Epithelial cell of esophagus (primary cell): ENCODE measurements around the gene CLPSL1.

Experiments
- DNase-seq: peaks from one replicate; pipeline ENCODE4 v3.0.0; 2010; ENCODE audit warnings: low read depth
- H3K4me3 ChIP-seq: 2 replicates; pipeline ENCODE4 v1.5.1; 2011; ENCODE audit warnings: mild to moderate bottlenecking, low read length, control low read depth
- TF ChIP-seq, protein P1 (sequence below): IDR thresholded peaks from 2 replicates; pipeline ENCODE4 v1.5.1; 2011; ENCODE audit warnings: low read depth, mild to moderate bottlenecking, low read length, control low read depth, inconsistent platforms; ENCODE audit not compliant: insufficient read depth; ENCODE audit errors: missing control alignments

The CLPSL1 gene

GRCh38 chr6:35795453-35796071 lies 14.7 kb downstream of the CLPSL1 start:
- TF ChIP-seq, protein P1, sequence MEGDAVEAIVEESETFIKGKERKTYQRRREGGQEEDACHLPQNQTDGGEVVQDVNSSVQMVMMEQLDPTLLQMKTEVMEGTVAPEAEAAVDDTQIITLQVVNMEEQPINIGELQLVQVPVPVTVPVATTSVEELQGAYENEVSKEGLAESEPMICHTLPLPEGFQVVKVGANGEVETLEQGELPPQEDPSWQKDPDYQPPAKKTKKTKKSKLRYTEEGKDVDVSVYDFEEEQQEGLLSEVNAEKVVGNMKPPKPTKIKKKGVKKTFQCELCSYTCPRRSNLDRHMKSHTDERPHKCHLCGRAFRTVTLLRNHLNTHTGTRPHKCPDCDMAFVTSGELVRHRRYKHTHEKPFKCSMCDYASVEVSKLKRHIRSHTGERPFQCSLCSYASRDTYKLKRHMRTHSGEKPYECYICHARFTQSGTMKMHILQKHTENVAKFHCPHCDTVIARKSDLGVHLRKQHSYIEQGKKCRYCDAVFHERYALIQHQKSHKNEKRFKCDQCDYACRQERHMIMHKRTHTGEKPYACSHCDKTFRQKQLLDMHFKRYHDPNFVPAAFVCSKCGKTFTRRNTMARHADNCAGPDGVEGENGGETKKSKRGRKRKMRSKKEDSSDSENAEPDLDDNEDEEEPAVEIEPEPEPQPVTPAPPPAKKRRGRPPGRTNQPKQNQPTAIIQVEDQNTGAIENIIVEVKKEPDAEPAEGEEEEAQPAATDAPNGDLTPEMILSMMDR, result no peak
- H3K4me3 ChIP-seq, result no peak overlapping the region
- DNase-seq, result no peak

- DNase-seq, result peak; percentile 54
- TF ChIP-seq, protein P1, result no peak
Measured at GRCh38 chr6:35796236-35796635, 15.4 kb downstream of the CLPSL1 start.

DNA sequence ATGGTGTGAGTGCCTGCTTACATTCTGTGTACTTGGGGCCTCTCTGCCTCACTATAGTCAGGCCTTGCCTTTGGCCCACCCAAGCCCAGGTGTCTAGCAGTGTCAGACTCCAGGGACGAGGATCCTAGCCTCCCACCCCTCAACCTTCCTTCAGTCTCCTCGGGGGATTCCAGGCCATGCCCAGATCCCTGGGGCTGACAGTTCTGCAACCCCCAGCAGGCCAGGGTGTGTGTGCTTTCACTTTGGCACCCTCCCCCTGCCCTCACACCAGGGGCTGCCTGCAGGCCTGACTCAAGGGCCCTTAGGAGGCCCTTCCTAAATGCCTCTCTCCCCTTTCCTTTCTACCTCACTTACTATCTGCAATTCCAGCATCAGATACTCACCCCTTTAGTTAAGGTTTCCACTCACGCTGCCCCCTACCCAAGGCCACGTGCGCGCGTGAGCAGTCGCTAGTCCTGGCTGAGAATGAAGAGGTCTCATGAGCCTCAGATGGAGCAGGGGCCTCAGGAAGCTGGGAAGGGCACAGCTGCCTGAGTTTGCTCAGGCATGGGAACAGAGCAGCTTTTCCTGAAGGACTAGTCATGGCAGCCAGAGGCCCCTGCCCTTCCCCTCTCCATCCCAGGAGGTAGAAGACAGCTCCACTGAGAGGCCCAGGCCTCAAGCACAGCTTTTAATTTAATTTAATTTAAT lies 17.2 kb downstream of the CLPSL1 start:
- TF ChIP-seq, protein P1, result no peak
- H3K4me3 ChIP-seq, result no peak overlapping the region
- DNase-seq, result no peak

More at GRCh38 chr6:35796236-35796635, 15.4 kb downstream of the CLPSL1 start:
- no peak overlapping the region for H3K4me3 ChIP-seq

GRCh38 chr6:35798706-35799105 lies 17.9 kb downstream of the CLPSL1 start:
- TF ChIP-seq, protein P1, result no peak
- no peak overlapping the region for H3K4me3 ChIP-seq
- DNase-seq, result no peak

DNA sequence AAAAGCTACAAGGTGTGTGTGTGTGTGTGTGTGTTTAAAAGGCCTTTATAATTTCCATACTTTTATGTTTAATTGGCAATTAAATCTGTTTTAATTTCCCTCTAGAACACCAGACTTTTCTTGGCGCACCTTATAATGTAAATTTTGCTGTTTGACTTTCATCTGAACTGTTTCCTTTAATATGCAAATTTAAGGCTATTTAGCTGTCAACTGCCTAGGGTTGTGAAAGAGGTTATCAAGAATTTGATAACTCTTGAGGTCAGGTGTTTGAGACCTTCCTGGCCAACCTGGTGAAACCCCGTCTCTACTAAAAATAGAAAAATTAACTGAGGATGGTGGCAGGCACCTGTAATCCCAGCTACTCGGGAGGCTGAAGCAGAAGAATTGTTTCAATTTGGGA lies 20.3 kb downstream of the CLPSL1 start:
- DNase-seq, result no peak
- no peak overlapping the region for H3K4me3 ChIP-seq

GRCh38 chr6:35804996-35805736 lies 24.3 kb downstream of the CLPSL1 start, which contains the start of gene LHFPL5:
Gene LHFPL5 (plus strand): TSS chr6:35805352. CDS start chr6:35805671, 319 bp downstream.
- no peak within 1 kb of the TSS for H3K4me3 ChIP-seq
- DNase-seq, result peak; percentile 43

More for the DNA sequence above, 20.3 kb downstream of the CLPSL1 start:
- TF ChIP-seq, protein P1, result no peak

More at GRCh38 chr6:35804996-35805736, 24.3 kb downstream of the CLPSL1 start, which contains the start of gene LHFPL5:
- TF ChIP-seq, protein P1, result no peak
